ENCODE measurements around the gene XPNPEP2. TPM values are rescaled to one million over a fixed set of nuclear protein-coding genes. Genes with fewer than 3 reads are reported as not detected.

Gene XPNPEP2
- total RNA-seq, 2 donors from 2014 or later: 0.20 to 0.31 TPM

GRCh38 chrX:129726307-129727111 is 12.3 kb upstream of the XPNPEP2 start:
- 37% methylated on average over 4 of the region's 4 CpGs; no CpG with 5 or more reads in 1 of the 2 experiments for WGBS, 2 experiments (ENCODE audit: insufficient coverage in 1 of 2, insufficient read length in 1 of 2)
- Histone ChIP-seq H3K4me1 (ENCODE audit: control insufficient read depth, insufficient read depth, low read length) (no peaks in the 10 kb centered on the region), H3K9ac (ENCODE audit: extremely low read depth, low read length, poor library complexity, severe bottlenecking) (no peak overlapping the region), H3K36me3 (ENCODE audit: control insufficient read depth, insufficient read depth, low read length) (no peaks in the 10 kb centered on the region), H3K4me3 (ENCODE audit: low read length) (no peak overlapping the region), H3K27ac (ENCODE audit: low read depth, low read length) (no peak overlapping the region), H3K27me3 (ENCODE audit: control insufficient read depth, insufficient read depth, low read length, poor library complexity, severe bottlenecking) (no peaks in the 10 kb centered on the region), H3K9me3 (ENCODE audit: control insufficient read depth, low read length) (no peaks in the 10 kb centered on the region)
- Mint-ChIP-seq H3K36me3 (ENCODE audit: low read depth) (no peaks in the 10 kb centered on the region), H3K4me1 (peaks cover 11% of the 10 kb centered on the region), H3K27ac (no peak overlapping the region), H3K4me3 (no peak overlapping the region), H3K27me3 (ENCODE audit: insufficient read depth) (peaks cover 4% of the 10 kb centered on the region), H3K9me3 (peaks cover 2% of the 10 kb centered on the region)
- TF ChIP-seq CTCF (conservative IDR thresholded peaks at IDR 0.05): peak; percentile 89
- DNase-seq: peak; percentile 91

- 91% methylated on average over 4 of the region's 4 CpGs; no CpG with 5 or more reads in 1 of the 2 experiments for WGBS, 2 experiments (ENCODE audit: insufficient coverage in 1 of 2, insufficient read length in 1 of 2)
- H3K4me3 Mint-ChIP-seq: no peak overlapping the region
- TF ChIP-seq CTCF (conservative IDR thresholded peaks at IDR 0.05): no peak
These were observed 10.7 kb upstream of the XPNPEP2 start for GRCh38 chrX:129728061-129728460.

GRCh38 chrX:129731228-129731627 is 7.6 kb upstream of the XPNPEP2 start:
- WGBS, 2 experiments (ENCODE audit: insufficient coverage in 1 of 2, insufficient read length in 1 of 2): 90 to 100% methylated on average over 1 to 2 of the region's 2 CpGs
- no peaks in the 10 kb centered on the region for H3K36me3 Mint-ChIP-seq (ENCODE audit: low read depth)

More at GRCh38 chrX:129728061-129728460, 10.7 kb upstream of the XPNPEP2 start:
- no peaks in the 10 kb centered on the region for H3K27me3 ChIP-seq (ENCODE audit: control insufficient read depth, insufficient read depth, low read length, poor library complexity, severe bottlenecking)
- no peak overlapping the region for H3K27ac ChIP-seq (ENCODE audit: low read depth, low read length)
- H3K27ac Mint-ChIP-seq: no peak overlapping the region
- no peak overlapping the region for H3K4me3 ChIP-seq (ENCODE audit: low read length)
- no peak overlapping the region for H3K9ac ChIP-seq (ENCODE audit: extremely low read depth, low read length, poor library complexity, severe bottlenecking)
- H3K9me3 Mint-ChIP-seq: no peaks in the 10 kb centered on the region
- H3K36me3 ChIP-seq (ENCODE audit: control insufficient read depth, insufficient read depth, low read length): no peaks in the 10 kb centered on the region
- H3K27me3 Mint-ChIP-seq (ENCODE audit: insufficient read depth): peaks cover 4% of the 10 kb centered on the region
- H3K4me1 Mint-ChIP-seq: no peaks in the 10 kb centered on the region
- H3K9me3 ChIP-seq (ENCODE audit: control insufficient read depth, low read length): no peaks in the 10 kb centered on the region
- H3K4me1 ChIP-seq (ENCODE audit: control insufficient read depth, insufficient read depth, low read length): no peaks in the 10 kb centered on the region
- no peaks in the 10 kb centered on the region for H3K36me3 Mint-ChIP-seq (ENCODE audit: low read depth)
- peak; percentile 12 for DNase-seq

More at GRCh38 chrX:129731228-129731627, 7.6 kb upstream of the XPNPEP2 start:
- no peaks in the 10 kb centered on the region for H3K27me3 ChIP-seq (ENCODE audit: control insufficient read depth, insufficient read depth, low read length, poor library complexity, severe bottlenecking)
- no peaks in the 10 kb centered on the region for H3K9me3 ChIP-seq (ENCODE audit: control insufficient read depth, low read length)
- Mint-ChIP-seq H3K9me3 (no peaks in the 10 kb centered on the region), H3K27me3 (ENCODE audit: insufficient read depth) (peaks cover 6% of the 10 kb centered on the region), H3K4me3 (no peak overlapping the region), H3K4me1 (peaks cover 6% of the 10 kb centered on the region), H3K27ac (no peak overlapping the region)
- DNase-seq: peak; percentile 14
- no peak overlapping the region for H3K27ac ChIP-seq (ENCODE audit: low read depth, low read length)
- H3K4me1 ChIP-seq (ENCODE audit: control insufficient read depth, insufficient read depth, low read length): no peaks in the 10 kb centered on the region
- H3K36me3 ChIP-seq (ENCODE audit: control insufficient read depth, insufficient read depth, low read length): no peaks in the 10 kb centered on the region
- no peak for TF ChIP-seq CTCF (conservative IDR thresholded peaks at IDR 0.05)
- no peak overlapping the region for H3K9ac ChIP-seq (ENCODE audit: extremely low read depth, low read length, poor library complexity, severe bottlenecking)
- no peak overlapping the region for H3K4me3 ChIP-seq (ENCODE audit: low read length)

All from endodermal cell (in vitro differentiated cells).